HCT116 (cell line): ENCODE results near the gene DUSP16.

Experiments used
- CEBPB ChIP-seq: IDR thresholded peaks from 2 replicates; pipeline ENCODE4 v1.6.1; 2012; ENCODE audit warnings: low read depth
- TF ChIP-seq, protein P1 (sequence below), 3 experiments: fragments of 200-600 bp in 1 of 3; sonication (generic) in 1 of 3; IDR thresholded peaks in 2 of 3; conservative IDR thresholded peaks in 1 of 3; 2 replicates each; pipeline ENCODE4 v1.5.1; 2012 to 2017; ENCODE audit warnings: low read depth in 2 of 3, low read length in 2 of 3, antibody characterized with exemption in 1 of 3, borderline replicate concordance in 1 of 3, control low read depth in 1 of 3, mild to moderate bottlenecking in 1 of 3, mixed read lengths in 1 of 3, mixed run types in 1 of 3, moderate library complexity in 1 of 3; ENCODE audit not compliant: insufficient read depth in 1 of 3

GRCh38 chr12:12428961-12429657 lies 133.6 kb downstream of the DUSP16 start:
- TF ChIP-seq, protein P1, sequence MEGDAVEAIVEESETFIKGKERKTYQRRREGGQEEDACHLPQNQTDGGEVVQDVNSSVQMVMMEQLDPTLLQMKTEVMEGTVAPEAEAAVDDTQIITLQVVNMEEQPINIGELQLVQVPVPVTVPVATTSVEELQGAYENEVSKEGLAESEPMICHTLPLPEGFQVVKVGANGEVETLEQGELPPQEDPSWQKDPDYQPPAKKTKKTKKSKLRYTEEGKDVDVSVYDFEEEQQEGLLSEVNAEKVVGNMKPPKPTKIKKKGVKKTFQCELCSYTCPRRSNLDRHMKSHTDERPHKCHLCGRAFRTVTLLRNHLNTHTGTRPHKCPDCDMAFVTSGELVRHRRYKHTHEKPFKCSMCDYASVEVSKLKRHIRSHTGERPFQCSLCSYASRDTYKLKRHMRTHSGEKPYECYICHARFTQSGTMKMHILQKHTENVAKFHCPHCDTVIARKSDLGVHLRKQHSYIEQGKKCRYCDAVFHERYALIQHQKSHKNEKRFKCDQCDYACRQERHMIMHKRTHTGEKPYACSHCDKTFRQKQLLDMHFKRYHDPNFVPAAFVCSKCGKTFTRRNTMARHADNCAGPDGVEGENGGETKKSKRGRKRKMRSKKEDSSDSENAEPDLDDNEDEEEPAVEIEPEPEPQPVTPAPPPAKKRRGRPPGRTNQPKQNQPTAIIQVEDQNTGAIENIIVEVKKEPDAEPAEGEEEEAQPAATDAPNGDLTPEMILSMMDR (IDR thresholded peaks at IDR 0.05 in 2 of 3, conservative IDR thresholded peaks at IDR 0.05 in 1 of 3; ENCODE audit: borderline replicate concordance in 1 of 3, insufficient read depth in 1 of 3, low read depth in 2 of 3, low read length in 2 of 3) = no peak
- no peak for TF ChIP-seq CEBPB
